ENCODE data around the gene FGF14.

- TF ChIP-seq, protein P1, sequence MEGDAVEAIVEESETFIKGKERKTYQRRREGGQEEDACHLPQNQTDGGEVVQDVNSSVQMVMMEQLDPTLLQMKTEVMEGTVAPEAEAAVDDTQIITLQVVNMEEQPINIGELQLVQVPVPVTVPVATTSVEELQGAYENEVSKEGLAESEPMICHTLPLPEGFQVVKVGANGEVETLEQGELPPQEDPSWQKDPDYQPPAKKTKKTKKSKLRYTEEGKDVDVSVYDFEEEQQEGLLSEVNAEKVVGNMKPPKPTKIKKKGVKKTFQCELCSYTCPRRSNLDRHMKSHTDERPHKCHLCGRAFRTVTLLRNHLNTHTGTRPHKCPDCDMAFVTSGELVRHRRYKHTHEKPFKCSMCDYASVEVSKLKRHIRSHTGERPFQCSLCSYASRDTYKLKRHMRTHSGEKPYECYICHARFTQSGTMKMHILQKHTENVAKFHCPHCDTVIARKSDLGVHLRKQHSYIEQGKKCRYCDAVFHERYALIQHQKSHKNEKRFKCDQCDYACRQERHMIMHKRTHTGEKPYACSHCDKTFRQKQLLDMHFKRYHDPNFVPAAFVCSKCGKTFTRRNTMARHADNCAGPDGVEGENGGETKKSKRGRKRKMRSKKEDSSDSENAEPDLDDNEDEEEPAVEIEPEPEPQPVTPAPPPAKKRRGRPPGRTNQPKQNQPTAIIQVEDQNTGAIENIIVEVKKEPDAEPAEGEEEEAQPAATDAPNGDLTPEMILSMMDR (IDR thresholded peaks at IDR 0.05; ENCODE audit: insufficient read depth, low read depth, low read length), result no peak
- TF ChIP-seq EZH2 (IDR thresholded peaks at IDR 0.05; ENCODE audit: insufficient read depth, low read length), result no peak
Measured at GRCh38 chr13:102035969-102036368, 365.9 kb downstream of the FGF14 start.

Measured in astrocyte (in vitro differentiated cells and primary cell).